ENCODE results near the gene ZNF83. TPM values are rescaled to one million over a fixed set of nuclear protein-coding genes. Genes with fewer than 3 reads are reported as not detected.

ZNF83 gene
- total RNA-seq, 1 experiment from 2014 or later: 31.6 TPM

DNA sequence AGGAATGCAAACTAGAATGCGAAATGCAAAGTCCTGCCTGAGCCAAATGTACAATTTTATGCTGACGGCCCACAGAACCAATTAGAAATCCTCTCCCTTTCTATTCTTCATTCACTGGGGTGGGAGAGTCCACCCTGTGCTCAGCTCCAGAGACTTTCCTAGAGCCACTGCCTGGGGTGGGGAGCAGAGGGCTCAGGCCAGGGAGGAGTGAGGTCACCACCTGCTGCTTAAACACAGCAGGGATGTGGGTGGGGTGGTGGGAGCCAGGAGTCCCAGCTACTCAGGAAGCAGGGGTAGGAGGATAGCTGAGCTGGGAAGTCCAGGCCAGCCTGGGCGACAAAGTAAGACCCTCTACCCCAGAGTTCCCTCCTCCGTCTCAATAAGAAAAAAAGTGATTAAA is 26.9 kb upstream of the ZNF83 start:
- Histone ChIP-seq H2AFZ (ENCODE audit: low read length) (no peak overlapping the region), H3K4me1 (ENCODE audit: insufficient read depth, low read length) (peaks cover 12% of the 10 kb centered on the region; the same call in 1 of the 2 replicates), H3K14ac (ENCODE audit: insufficient read depth, low read length) (no peak overlapping the region; the same call in 1 of the 2 replicates), H3K4ac (ENCODE audit: low read depth, low read length) (no peak overlapping the region), H3K27me3 (ENCODE audit: insufficient read depth, low read length) (no peaks in the 10 kb centered on the region), H3K27ac (ENCODE audit: insufficient read length, low read depth, low read length) (no peak overlapping the region), H4K20me1 (ENCODE audit: control insufficient read depth, insufficient read depth, insufficient read length) (no peaks in the 10 kb centered on the region), H3K79me1 (ENCODE audit: insufficient read depth, low read depth, low read length, poor library complexity, severe bottlenecking) (peaks cover 3% of the 10 kb centered on the region), H3T11ph (ENCODE audit: low read length) (no peak overlapping the region), H2BK120ac (ENCODE audit: low read depth, low read length, poor library complexity, severe bottlenecking) (no peak overlapping the region), H3K18ac (ENCODE audit: insufficient read length, low read depth, low read length) (no peak overlapping the region), H2BK20ac (ENCODE audit: low read depth, low read length, poor library complexity, severe bottlenecking) (no peak overlapping the region), H3K9ac (ENCODE audit: extremely low read depth, insufficient read length, low read length) (no peak overlapping the region), H3K56ac (ENCODE audit: insufficient read length, low read depth, low read length) (no peak overlapping the region), H2BK5ac (ENCODE audit: insufficient read length, low read length) (no peak overlapping the region), H3K4me2 (ENCODE audit: insufficient read depth, insufficient read length, low read length) (no peak overlapping the region), H4K8ac (replicated peaks; ENCODE audit: insufficient read length, low read depth, low read length) (no peak overlapping the region), H4K5ac (ENCODE audit: insufficient read length, low read depth, low read length) (no peak overlapping the region), H2BK15ac (ENCODE audit: low read depth, low read length) (no peak overlapping the region), H3K23ac (ENCODE audit: insufficient read length, low read depth, low read length) (no peak overlapping the region), H3K79me2 (ENCODE audit: insufficient read depth, low read length) (no peaks in the 10 kb centered on the region), H3K9me3 (ENCODE audit: control insufficient read depth, low read depth, low read length) (no peaks in the 10 kb centered on the region), H2AK5ac (ENCODE audit: insufficient read length, low read length) (no peak overlapping the region), H2BK12ac (ENCODE audit: insufficient read length, low read depth, low read length) (no peak overlapping the region), H4K91ac (ENCODE audit: insufficient read length, low read depth, low read length) (no peak overlapping the region), H3K23me2 (ENCODE audit: insufficient read length, low read depth, low read length, poor library complexity, severe bottlenecking) (no peaks in the 10 kb centered on the region)
- Mint-ChIP-seq H3K4me1 (peaks cover 36 to 37% of the 10 kb centered on the region in 2 experiments), H3K36me3 (ENCODE audit: insufficient read depth in 1 of 3, low read depth in 3 of 3) (peaks cover 4 to 7% (median 7%) of the 10 kb centered on the region in 3 experiments; a peak in 4 of 7 replicates), H3K27me3 (ENCODE audit: low read depth) (no peaks in the 10 kb centered on the region), H3K4me3 (0 out of 5 replicates have a peak overlapping the region, but pooled peaks of 1 of the 2 experiments have one; percentile 19), H3K9me3 (no peaks in the 10 kb centered on the region; a peak in 1 of 5 replicates), H3K27ac (peak overlapping the region in 1 of 3 experiments; percentile 89; a peak in 1 of 7 replicates)
- WGBS (ENCODE audit: extremely low coverage, insufficient read length, low lambda C conversion rate): no CpG with 5 or more reads among the region's 4 CpGs
- TF ChIP-seq, protein P1, sequence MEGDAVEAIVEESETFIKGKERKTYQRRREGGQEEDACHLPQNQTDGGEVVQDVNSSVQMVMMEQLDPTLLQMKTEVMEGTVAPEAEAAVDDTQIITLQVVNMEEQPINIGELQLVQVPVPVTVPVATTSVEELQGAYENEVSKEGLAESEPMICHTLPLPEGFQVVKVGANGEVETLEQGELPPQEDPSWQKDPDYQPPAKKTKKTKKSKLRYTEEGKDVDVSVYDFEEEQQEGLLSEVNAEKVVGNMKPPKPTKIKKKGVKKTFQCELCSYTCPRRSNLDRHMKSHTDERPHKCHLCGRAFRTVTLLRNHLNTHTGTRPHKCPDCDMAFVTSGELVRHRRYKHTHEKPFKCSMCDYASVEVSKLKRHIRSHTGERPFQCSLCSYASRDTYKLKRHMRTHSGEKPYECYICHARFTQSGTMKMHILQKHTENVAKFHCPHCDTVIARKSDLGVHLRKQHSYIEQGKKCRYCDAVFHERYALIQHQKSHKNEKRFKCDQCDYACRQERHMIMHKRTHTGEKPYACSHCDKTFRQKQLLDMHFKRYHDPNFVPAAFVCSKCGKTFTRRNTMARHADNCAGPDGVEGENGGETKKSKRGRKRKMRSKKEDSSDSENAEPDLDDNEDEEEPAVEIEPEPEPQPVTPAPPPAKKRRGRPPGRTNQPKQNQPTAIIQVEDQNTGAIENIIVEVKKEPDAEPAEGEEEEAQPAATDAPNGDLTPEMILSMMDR (conservative IDR thresholded peaks at IDR 0.05): no peak
- no peak for DNase-seq
